Smooth muscle cell of the pulmonary artery (primary cell): ENCODE results near the gene EIF3B. TPM values are rescaled to one million over a fixed set of nuclear protein-coding genes. Genes with fewer than 3 reads are reported as not detected.

Experiments used
- total RNA-seq: library from RNA; depleted of rRNA; stranded (reverse); fragments of >200 nt; gene quantifications from 2 replicates; pipeline ENCODE4 v1.2.3, GENCODE V29; 2014

Gene EIF3B
- total RNA-seq = 150 and 189 TPM in 2 replicates

GRCh38 chr7:2354186-2354938 lies at the start of gene EIF3B:
Gene EIF3B (plus strand): TSS chr7:2354827. CDS start chr7:2354922, 95 bp downstream.

GRCh38 chr7:2314209-2314955 lies 40.2 kb upstream of the EIF3B start, which contains the start of gene SNX8:
Gene SNX8 (minus strand): TSS chr7:2314441. CDS start chr7:2314421, 20 bp downstream.

GRCh38 chr7:2403014-2403717 lies 48.5 kb downstream of the EIF3B start, which contains the start of gene CHST12:
Gene CHST12 (plus strand): TSS chr7:2403611. CDS start chr7:2432640, 29,029 bp downstream.

Other genes starting within 250 kb of the EIF3B start
- 35.6 and 38.5 TPM in 2 replicates for gene MAD1L1, start 121.9 kb upstream of the EIF3B start, total RNA-seq
- 13.0 and 13.5 TPM in 2 replicates for gene MRM2, start 112.6 kb upstream of the EIF3B start, total RNA-seq
- 8.3 and 16.7 TPM in 2 replicates for gene NUDT1, start 112.6 kb upstream of the EIF3B start, total RNA-seq
- 17.7 and 34.8 TPM in 2 replicates for gene SNX8, start 40.4 kb upstream of the EIF3B start, total RNA-seq
- gene CHST12, start 48.8 kb downstream of the EIF3B start, total RNA-seq = 11.3 and 13.1 TPM in 2 replicates
- gene GRIFIN, start 121.6 kb downstream of the EIF3B start, total RNA-seq = not detected in 2 replicates
- 1.6 and 19.7 TPM in 2 replicates for gene LFNG, start 164.9 kb downstream of the EIF3B start, total RNA-seq
- gene BRAT1, start 200.7 kb downstream of the EIF3B start, total RNA-seq = 22.8 and 31.8 TPM in 2 replicates
- 9.6 and 12.9 TPM in 2 replicates for gene IQCE, start 204.2 kb downstream of the EIF3B start, total RNA-seq